GM06990 (cell line): Measurements from ENCODE around the gene DPCD.

Experiments
- DNase-seq: peaks from one replicate; pipeline ENCODE4 v3.0.0-alpha.2; 2011; ENCODE audit not compliant: insufficient read length; ENCODE audit errors: extremely low read depth
- H3K27me3 ChIP-seq: replicated peaks from 2 replicates; pipeline ENCODE4 v1.6.0; 2011; ENCODE audit warnings: low read length; ENCODE audit not compliant: control insufficient read depth, insufficient read depth
- H3K36me3 ChIP-seq: 2 replicates; pipeline ENCODE4 v1.5.1; 2011; ENCODE audit warnings: low read length; ENCODE audit not compliant: control insufficient read depth, insufficient read depth
- H3K4me3 ChIP-seq: replicated peaks from 2 replicates; pipeline ENCODE4 v1.5.1; 2011; ENCODE audit warnings: low read depth, mild to moderate bottlenecking, control low read depth, low read length
- CTCF ChIP-seq: IDR thresholded peaks from 2 replicates; pipeline ENCODE4 v1.5.1; 2011; ENCODE audit warnings: low read length, control low read depth, mild to moderate bottlenecking, inconsistent platforms; ENCODE audit not compliant: insufficient read depth, poor library complexity, severe bottlenecking

DPCD gene

GRCh38 chr10:101647255-101647654 is 59.1 kb downstream of the DPCD start:
- H3K27me3 ChIP-seq: no peaks in the 10 kb centered on the region
- H3K36me3 ChIP-seq: peaks cover 12% of the 10 kb centered on the region
- DNase-seq: no peak
- no peak for TF ChIP-seq CTCF
- no peak overlapping the region for H3K4me3 ChIP-seq

GRCh38 chr10:101649525-101650085 is 61.5 kb downstream of the DPCD start:
- DNase-seq: no peak
- Histone ChIP-seq H3K4me3 (no peak overlapping the region), H3K36me3 (peaks cover 13% of the 10 kb centered on the region), H3K27me3 (no peaks in the 10 kb centered on the region)
- no peak for TF ChIP-seq CTCF

- no peak for DNase-seq
- Histone ChIP-seq H3K27me3 (no peaks in the 10 kb centered on the region), H3K4me3 (no peak overlapping the region), H3K36me3 (peaks cover 14% of the 10 kb centered on the region)
- no peak for TF ChIP-seq CTCF
Measured at GRCh38 chr10:101650863-101651262, 62.7 kb downstream of the DPCD start.

GRCh38 chr10:101651336-101651735 is 63.2 kb downstream of the DPCD start:
- no peak for TF ChIP-seq CTCF
- no peaks in the 10 kb centered on the region for H3K27me3 ChIP-seq
- H3K36me3 ChIP-seq: peaks cover 14% of the 10 kb centered on the region
- H3K4me3 ChIP-seq: no peak overlapping the region
- DNase-seq: no peak

GRCh38 chr10:101653536-101653935 is 65.4 kb downstream of the DPCD start:
- no peak for TF ChIP-seq CTCF
- Histone ChIP-seq H3K36me3 (peaks cover 14% of the 10 kb centered on the region), H3K4me3 (no peak overlapping the region), H3K27me3 (no peaks in the 10 kb centered on the region)
- DNase-seq: no peak

- H3K27me3 ChIP-seq: no peaks in the 10 kb centered on the region
- TF ChIP-seq CTCF: no peak
- H3K36me3 ChIP-seq: peaks cover 20% of the 10 kb centered on the region
- H3K4me3 ChIP-seq: no peak overlapping the region
- no peak for DNase-seq
Measured at GRCh38 chr10:101655570-101655969, 67.4 kb downstream of the DPCD start.
